Measurements from ENCODE around the gene ADPRHL1.

The ADPRHL1 gene

GRCh38 chr13:113452942-113453901 is at the start of gene ADPRHL1:
TSS of gene ADPRHL1 (minus strand) at chr13:113453488. CDS start at chr13:113453437, 51 bp downstream.
- DNase-seq (ENCODE audit: low read depth, low spot score) = no peak
- TF ChIP-seq, protein P1, sequence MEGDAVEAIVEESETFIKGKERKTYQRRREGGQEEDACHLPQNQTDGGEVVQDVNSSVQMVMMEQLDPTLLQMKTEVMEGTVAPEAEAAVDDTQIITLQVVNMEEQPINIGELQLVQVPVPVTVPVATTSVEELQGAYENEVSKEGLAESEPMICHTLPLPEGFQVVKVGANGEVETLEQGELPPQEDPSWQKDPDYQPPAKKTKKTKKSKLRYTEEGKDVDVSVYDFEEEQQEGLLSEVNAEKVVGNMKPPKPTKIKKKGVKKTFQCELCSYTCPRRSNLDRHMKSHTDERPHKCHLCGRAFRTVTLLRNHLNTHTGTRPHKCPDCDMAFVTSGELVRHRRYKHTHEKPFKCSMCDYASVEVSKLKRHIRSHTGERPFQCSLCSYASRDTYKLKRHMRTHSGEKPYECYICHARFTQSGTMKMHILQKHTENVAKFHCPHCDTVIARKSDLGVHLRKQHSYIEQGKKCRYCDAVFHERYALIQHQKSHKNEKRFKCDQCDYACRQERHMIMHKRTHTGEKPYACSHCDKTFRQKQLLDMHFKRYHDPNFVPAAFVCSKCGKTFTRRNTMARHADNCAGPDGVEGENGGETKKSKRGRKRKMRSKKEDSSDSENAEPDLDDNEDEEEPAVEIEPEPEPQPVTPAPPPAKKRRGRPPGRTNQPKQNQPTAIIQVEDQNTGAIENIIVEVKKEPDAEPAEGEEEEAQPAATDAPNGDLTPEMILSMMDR (IDR thresholded peaks at IDR 0.05; ENCODE audit: low read depth, low read length) = no peak
- no peak within 1 kb of the TSS for H3K4me3 ChIP-seq (ENCODE audit: low read depth, low read length)
- in situ Hi-C loops (cut with HindIII; ENCODE audit: low sequenced_read_pairs) = no loop called here

- TF ChIP-seq, protein P1 (IDR thresholded peaks at IDR 0.05; ENCODE audit: low read depth, low read length) = no peak
- DNase-seq (ENCODE audit: low read depth, low spot score) = no peak
- H3K4me3 ChIP-seq (ENCODE audit: low read depth, low read length) = no peak overlapping the region
- in situ Hi-C loops (cut with HindIII; ENCODE audit: low sequenced_read_pairs) = no loop called here
These were observed 49.4 kb upstream of the ADPRHL1 start for GRCh38 chr13:113502686-113503085.

DNA sequence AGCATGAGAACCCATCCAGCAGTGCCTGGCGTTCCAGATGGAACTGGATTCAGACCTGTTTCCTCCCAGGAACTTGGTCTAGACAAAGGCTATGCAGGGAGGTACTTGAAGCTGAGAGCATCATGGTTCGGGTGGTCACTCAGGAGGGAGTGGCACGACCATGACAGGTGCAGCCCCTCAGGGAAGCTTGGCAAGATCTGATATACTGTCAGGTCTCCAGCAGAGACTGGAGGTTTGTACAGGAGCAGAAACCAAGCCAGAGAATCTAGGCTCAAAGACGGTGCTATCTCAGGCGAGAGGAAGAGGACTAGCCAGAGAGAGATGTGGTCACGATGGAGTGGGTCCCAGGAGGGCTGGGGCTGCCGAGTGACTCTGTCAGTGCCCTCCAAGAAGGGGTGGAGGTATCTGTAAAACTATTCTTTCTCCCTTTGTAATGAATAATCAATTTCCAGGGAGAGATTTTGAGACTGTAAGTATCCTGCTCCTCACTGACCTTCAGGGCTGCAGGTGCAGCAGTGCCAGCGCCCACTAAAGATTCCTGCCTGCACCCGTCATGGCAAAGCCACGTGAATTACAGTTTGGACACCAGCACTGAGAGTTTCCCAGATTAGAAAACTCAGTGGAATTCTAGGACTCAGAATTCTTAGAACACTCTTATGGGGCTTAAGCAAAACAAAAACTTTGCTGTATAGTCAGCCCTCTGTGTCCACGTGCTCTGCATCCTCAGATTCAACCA is 47.4 kb upstream of the ADPRHL1 start:
- in situ Hi-C loops (cut with HindIII; ENCODE audit: low sequenced_read_pairs) = no loop called here
- DNase-seq (ENCODE audit: low read depth, low spot score) = no peak
- H3K4me3 ChIP-seq (ENCODE audit: low read depth, low read length) = no peak overlapping the region
- TF ChIP-seq, protein P1 (IDR thresholded peaks at IDR 0.05; ENCODE audit: low read depth, low read length) = no peak

GRCh38 chr13:113499936-113500335 is 46.6 kb upstream of the ADPRHL1 start:
- TF ChIP-seq, protein P1 (IDR thresholded peaks at IDR 0.05; ENCODE audit: low read depth, low read length) = no peak
- DNase-seq (ENCODE audit: low read depth, low spot score) = peak; percentile 25
- no peak overlapping the region for H3K4me3 ChIP-seq (ENCODE audit: low read depth, low read length)
- in situ Hi-C loops (cut with HindIII; ENCODE audit: low sequenced_read_pairs) = no loop called here

- H3K4me3 ChIP-seq (ENCODE audit: low read depth, low read length) = no peak overlapping the region
- in situ Hi-C loops (cut with HindIII; ENCODE audit: low sequenced_read_pairs) = no loop called here
- no peak for DNase-seq (ENCODE audit: low read depth, low spot score)
- TF ChIP-seq, protein P1 (IDR thresholded peaks at IDR 0.05; ENCODE audit: low read depth, low read length) = no peak
These were observed 45.6 kb upstream of the ADPRHL1 start for GRCh38 chr13:113498905-113499304.

GRCh38 chr13:113497217-113497616 is 43.9 kb upstream of the ADPRHL1 start:
- no peak overlapping the region for H3K4me3 ChIP-seq (ENCODE audit: low read depth, low read length)
- in situ Hi-C loops (cut with HindIII; ENCODE audit: low sequenced_read_pairs) = no loop called here
- no peak for DNase-seq (ENCODE audit: low read depth, low spot score)
- TF ChIP-seq, protein P1 (IDR thresholded peaks at IDR 0.05; ENCODE audit: low read depth, low read length) = no peak
